BJ (cell line): ENCODE data around the gene EYA2. TPM values are rescaled to one million over a fixed set of nuclear protein-coding genes. Genes with fewer than 3 reads are reported as not detected.

ENCODE experiments used
- CTCF ChIA-PET: fragments of 350-600 bp; formaldehyde crosslinking; extraction: SDS; loops from one replicate; lab custom pipeline; 2021; ENCODE audit warnings: antibody characterized with exemption, inconsistent platforms; lab: Yijun Ruan, JAX
- POLR2A ChIA-PET: fragments of 300-600 bp; sonication (Branson Sonifier 250); formaldehyde crosslinking; extraction: SDS; loops from one replicate; lab custom pipeline; 2021; ENCODE audit warnings: antibody characterized with exemption; lab: Charles Lee
- DNase-seq: peaks from one replicate; pipeline ENCODE4 v3.0.0-alpha.2; 2011; ENCODE audit warnings: low read depth
- H3K27me3 ChIP-seq: 2 replicates; pipeline ENCODE4 v1.6.0; 2011; ENCODE audit warnings: low read length; ENCODE audit not compliant: control insufficient read depth, insufficient read depth
- H3K36me3 ChIP-seq: 2 replicates; pipeline ENCODE4 v1.5.1; 2011; ENCODE audit warnings: low read length; ENCODE audit not compliant: control insufficient read depth, insufficient read depth
- H3K4me3 ChIP-seq: 2 replicates; pipeline ENCODE4 v1.5.1; 2011; ENCODE audit warnings: low read depth, mild to moderate bottlenecking, control low read depth, low read length
- CTCF ChIP-seq: IDR thresholded peaks from 2 replicates; pipeline ENCODE4 v1.5.1; 2011; ENCODE audit warnings: low read depth, mild to moderate bottlenecking, control low read depth, inconsistent platforms, low read length, moderate library complexity; ENCODE audit not compliant: insufficient read depth
- polyA plus RNA-seq: library from polyadenylated mRNA; depleted of rRNA; stranded (reverse); fragments of >200 nt; gene quantifications from 2 replicates; pipeline ENCODE4 v1.2.3, GENCODE V29; 2011

The EYA2 gene
- polyA plus RNA-seq, 1 experiment: 1.5 TPM

- no peaks in the 10 kb centered on the region for H3K36me3 ChIP-seq
- CTCF ChIA-PET: no interaction called here
- POLR2A ChIA-PET: no interaction called here
- H3K4me3 ChIP-seq: no peak overlapping the region
- TF ChIP-seq CTCF: no peak
- DNase-seq: no peak
- no peaks in the 10 kb centered on the region for H3K27me3 ChIP-seq
Observed at GRCh38 chr20:47030271-47030810, 135.7 kb downstream of the EYA2 start.

GRCh38 chr20:47031004-47031403, 136.4 kb downstream of the EYA2 start:
- Histone ChIP-seq H3K4me3 (no peak overlapping the region), H3K36me3 (no peaks in the 10 kb centered on the region), H3K27me3 (no peaks in the 10 kb centered on the region; the same call in 1 of the 2 replicates)
- ChIA-PET POLR2A (no interaction called here), CTCF (no interaction called here)
- no peak for DNase-seq
- no peak for TF ChIP-seq CTCF

- H3K4me3 ChIP-seq: no peak overlapping the region
- H3K27me3 ChIP-seq: no peaks in the 10 kb centered on the region; the same call in 1 of the 2 replicates
- ChIA-PET POLR2A (no interaction called here), CTCF (no interaction called here)
- no peak for DNase-seq
- no peak for TF ChIP-seq CTCF
- no peaks in the 10 kb centered on the region for H3K36me3 ChIP-seq
Observed at GRCh38 chr20:47031821-47032220, 137.2 kb downstream of the EYA2 start.

- POLR2A ChIA-PET: no interaction called here
- Histone ChIP-seq H3K27me3 (no peaks in the 10 kb centered on the region; the same call in 1 of the 2 replicates), H3K36me3 (no peaks in the 10 kb centered on the region), H3K4me3 (no peak overlapping the region)
- TF ChIP-seq CTCF: no peak
- CTCF ChIA-PET: no interaction called here
- no peak for DNase-seq
Observed at GRCh38 chr20:47032933-47033578, 138.4 kb downstream of the EYA2 start.

GRCh38 chr20:47033665-47034064, 139.0 kb downstream of the EYA2 start:
- no peaks in the 10 kb centered on the region; the same call in 1 of the 2 replicates for H3K27me3 ChIP-seq
- no peak for DNase-seq
- ChIA-PET CTCF (no interaction called here), POLR2A (no interaction called here)
- no peak overlapping the region for H3K4me3 ChIP-seq
- TF ChIP-seq CTCF: no peak
- no peaks in the 10 kb centered on the region for H3K36me3 ChIP-seq
